HepG2 (cell line): ENCODE measurements around the gene EIF2AK2. TPM values are rescaled to one million over a fixed set of nuclear protein-coding genes. Genes with fewer than 3 reads are reported as not detected.

ENCODE experiments used
- CC2D1A ChIP-seq: sonication (generic); formaldehyde crosslinking; IDR thresholded peaks from 2 replicates; pipeline ENCODE4 v1.8.1; 2023; ENCODE audit warnings: mild to moderate bottlenecking, missing genetic modification reagents
- DNMT3B ChIP-seq: conservative IDR thresholded peaks from 2 replicates; pipeline ENCODE4 v1.6.1; 2016; ENCODE audit warnings: missing biosample characterization, control low read depth
- HDAC1 ChIP-seq: sonication (generic); formaldehyde crosslinking; IDR thresholded peaks from 2 replicates; pipeline ENCODE4 v1.5.1; 2020; ENCODE audit warnings: mild to moderate bottlenecking, missing genetic modification reagents
- HNF4G ChIP-seq, 2 experiments: sonication (generic) in 1 of 2; formaldehyde crosslinking in 1 of 2; IDR thresholded peaks; 2 replicates each; pipeline versions ENCODE4 v1.4.0 to v1.6.1; 2011 to 2020; ENCODE audit warnings: borderline replicate concordance in 2 of 2, low read depth in 2 of 2, mild to moderate bottlenecking in 2 of 2, low read length in 1 of 2, missing genetic modification reagents in 1 of 2, moderate library complexity in 1 of 2
- HOXA3 ChIP-seq: sonication (generic); formaldehyde crosslinking; IDR thresholded peaks from 2 replicates; pipeline ENCODE4 v1.5.0; 2020; ENCODE audit warnings: missing genetic modification reagents
- KLF15 ChIP-seq: sonication (generic); formaldehyde crosslinking; IDR thresholded peaks from 2 replicates; pipeline ENCODE4 v1.8.1; 2023; ENCODE audit warnings: borderline replicate concordance, mild to moderate bottlenecking, inconsistent platforms, missing genetic modification reagents, mixed read lengths
- NFE2 ChIP-seq: sonication (generic); formaldehyde crosslinking; IDR thresholded peaks from 2 replicates; pipeline ENCODE4 v1.4.0; 2020; ENCODE audit warnings: missing genetic modification reagents
- NFE2L1 ChIP-seq: sonication (generic); formaldehyde crosslinking; IDR thresholded peaks from 2 replicates; pipeline ENCODE4 v1.4.0; 2020; ENCODE audit warnings: missing genetic modification reagents, mild to moderate bottlenecking, borderline replicate concordance
- POLR2AphosphoS2 ChIP-seq: IDR thresholded peaks from 2 replicates; pipeline ENCODE4 v1.6.1; 2011; ENCODE audit warnings: low read depth, low read length, improper control_type of control experiment
- POLR2AphosphoS5 ChIP-seq: IDR thresholded peaks from 2 replicates; pipeline ENCODE4 v1.6.1; 2012; ENCODE audit warnings: low read depth, low read length
- RFX5 ChIP-seq: IDR thresholded peaks from 2 replicates; pipeline ENCODE4 v1.6.1; 2011; ENCODE audit warnings: low read depth, low read length, improper control_type of control experiment
- SNAPC4 ChIP-seq: sonication (generic); formaldehyde crosslinking; IDR thresholded peaks from 2 replicates; pipeline ENCODE4 v1.4.0; 2020; ENCODE audit warnings: mild to moderate bottlenecking, missing genetic modification reagents
- STAT5B ChIP-seq: sonication (generic); formaldehyde crosslinking; IDR thresholded peaks from 2 replicates; pipeline ENCODE4 v1.4.0; 2020; ENCODE audit warnings: missing genetic modification reagents
- ZNF317 ChIP-seq: sonication (generic); formaldehyde crosslinking; IDR thresholded peaks from 2 replicates; pipeline ENCODE4 v1.5.0; 2020; ENCODE audit warnings: mild to moderate bottlenecking, missing genetic modification reagents
- ZNF569 ChIP-seq: sonication (generic); formaldehyde crosslinking; IDR thresholded peaks from 2 replicates; pipeline ENCODE4 v1.5.0; 2020; ENCODE audit warnings: mild to moderate bottlenecking, missing genetic modification reagents, moderate library complexity, borderline replicate concordance
- ZNF619 ChIP-seq: sonication (generic); formaldehyde crosslinking; IDR thresholded peaks from 2 replicates; pipeline ENCODE4 v1.4.0; 2020; ENCODE audit warnings: mild to moderate bottlenecking, missing genetic modification reagents
- ZNF746 ChIP-seq: sonication (generic); formaldehyde crosslinking; IDR thresholded peaks from 2 replicates; pipeline ENCODE4 v1.8.0; 2022; ENCODE audit warnings: mild to moderate bottlenecking, missing genetic modification reagents
- ZNF780A ChIP-seq: sonication (generic); formaldehyde crosslinking; IDR thresholded peaks from 2 replicates; pipeline ENCODE4 v1.8.0; 2022; ENCODE audit warnings: mild to moderate bottlenecking, missing genetic modification reagents, moderate library complexity
- ZNF883 ChIP-seq: sonication (generic); formaldehyde crosslinking; IDR thresholded peaks from 2 replicates; pipeline ENCODE4 v1.5.1; 2020; ENCODE audit warnings: mild to moderate bottlenecking, missing genetic modification reagents; ENCODE audit errors: not compliant biosample characterization
- polyA plus RNA-seq, 8 experiments: library from polyadenylated mRNA; depleted of rRNA in 3 of 8; stranded (reverse) in 7 of 8; unstranded in 1 of 8; fragments of >200 nt; fragmentation: Illumina TruSeq in 4 of 8; extraction: Trizol in 4 of 8; gene quantifications; 2 replicates each; pipeline versions ENCODE4 v1.2.1 to v1.2.3, GENCODE V29; 2011 to 2016; ENCODE audit warnings: low read depth in 4 of 8, missing spikeins in 1 of 8, mixed read lengths in 1 of 8; ENCODE audit not compliant: insufficient read depth in 1 of 8
- total RNA-seq, 5 experiments: library from RNA; depleted of rRNA; stranded (reverse); fragments of >200 nt; fragmentation: Illumina TruSeq; extraction: Trizol; gene quantifications; 2 replicates each; pipeline ENCODE4 v1.2.3, GENCODE V29; 2016; ENCODE audit warnings: low read depth in 1 of 5
- TF ChIP-seq, protein P1 (sequence below): sonication (generic); formaldehyde crosslinking; IDR thresholded peaks from 2 replicates; pipeline ENCODE4 v1.8.0; 2022; ENCODE audit warnings: mild to moderate bottlenecking, missing genetic modification reagents, borderline replicate concordance
- TF ChIP-seq, protein P2 (sequence below): sonication (generic); formaldehyde crosslinking; IDR thresholded peaks from 2 replicates; pipeline ENCODE4 v1.5.0; 2020; ENCODE audit warnings: missing genetic modification reagents, mild to moderate bottlenecking, borderline replicate concordance

Gene EIF2AK2
- total and polyA plus RNA-seq, 2 of the 13 experiments (the other 11 are each of a cell fraction or from before 2014, with no cell fraction given), result 10.2 to 26.1 TPM

GRCh38 chr2:37083873-37084794 lies 72.6 kb downstream of the EIF2AK2 start, which contains the start of the genes GPATCH11 and HEATR5B (continued):
- TF ChIP-seq SNAPC4 (CRISPR knock-in tag), result peak; percentile 96
- peak; percentile 94 for TF ChIP-seq ZNF317 (CRISPR knock-in tag)
- TF ChIP-seq HNF4G (IDR thresholded peaks at IDR 0.05; ENCODE audit: borderline replicate concordance, low read depth, low read length), result no peak
- TF ChIP-seq HNF4G (CRISPR knock-in tag; IDR thresholded peaks at IDR 0.05; ENCODE audit: borderline replicate concordance, low read depth), result no peak
- no peak for TF ChIP-seq NFE2 (CRISPR knock-in tag)
- TF ChIP-seq ZNF883 (CRISPR knock-in tag), result peak; percentile 85
- TF ChIP-seq CC2D1A (CRISPR knock-in tag), result peak; percentile 94; the same call in 1 of the 2 replicates
- peak; percentile 87 for TF ChIP-seq ZNF619
- TF ChIP-seq NFE2L1 (CRISPR knock-in tag), result no peak
- TF ChIP-seq POLR2AphosphoS5, result peak; percentile 92
- TF ChIP-seq HOXA3 (CRISPR knock-in tag), result peak; percentile 68
- TF ChIP-seq STAT5B (CRISPR knock-in tag), result peak; percentile 71; the same call in 1 of the 2 replicates
- peak; percentile 71; the same call in 1 of the 2 replicates for TF ChIP-seq ZNF746 (CRISPR knock-in tag)
- TF ChIP-seq POLR2AphosphoS2, result no peak
- TF ChIP-seq ZNF569 (CRISPR knock-in tag), result no peak
- 0 out of 2 replicates have a peak, but pooled peaks have one; percentile 30 for TF ChIP-seq KLF15 (CRISPR knock-in tag)
- TF ChIP-seq ZNF780A (CRISPR knock-in tag), result no peak
- TF ChIP-seq, protein P1, sequence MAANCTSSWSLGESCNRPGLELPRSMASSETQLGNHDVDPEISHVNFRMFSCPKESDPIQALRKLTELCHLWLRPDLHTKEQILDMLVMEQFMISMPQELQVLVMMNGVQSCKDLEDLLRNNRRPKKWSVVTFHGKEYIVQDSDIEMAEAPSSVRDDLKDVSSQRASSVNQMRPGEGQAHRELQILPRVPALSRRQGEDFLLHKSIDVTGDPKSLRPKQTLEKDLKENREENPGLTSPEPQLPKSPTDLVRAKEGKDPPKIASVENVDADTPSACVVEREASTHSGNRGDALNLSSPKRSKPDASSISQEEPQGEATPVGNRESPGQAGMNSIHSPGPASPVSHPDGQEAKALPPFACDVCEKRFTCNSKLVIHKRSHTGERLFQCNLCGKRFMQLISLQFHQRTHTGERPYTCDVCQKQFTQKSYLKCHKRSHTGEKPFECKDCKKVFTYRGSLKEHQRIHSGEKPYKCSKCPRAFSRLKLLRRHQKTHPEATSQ (CRISPR knock-in tag), result peak; percentile 58; the same call in 1 of the 2 replicates
- peak; percentile 98 for TF ChIP-seq HDAC1 (CRISPR knock-in tag)
- no peak for TF ChIP-seq RFX5
- TF ChIP-seq, protein P2, sequence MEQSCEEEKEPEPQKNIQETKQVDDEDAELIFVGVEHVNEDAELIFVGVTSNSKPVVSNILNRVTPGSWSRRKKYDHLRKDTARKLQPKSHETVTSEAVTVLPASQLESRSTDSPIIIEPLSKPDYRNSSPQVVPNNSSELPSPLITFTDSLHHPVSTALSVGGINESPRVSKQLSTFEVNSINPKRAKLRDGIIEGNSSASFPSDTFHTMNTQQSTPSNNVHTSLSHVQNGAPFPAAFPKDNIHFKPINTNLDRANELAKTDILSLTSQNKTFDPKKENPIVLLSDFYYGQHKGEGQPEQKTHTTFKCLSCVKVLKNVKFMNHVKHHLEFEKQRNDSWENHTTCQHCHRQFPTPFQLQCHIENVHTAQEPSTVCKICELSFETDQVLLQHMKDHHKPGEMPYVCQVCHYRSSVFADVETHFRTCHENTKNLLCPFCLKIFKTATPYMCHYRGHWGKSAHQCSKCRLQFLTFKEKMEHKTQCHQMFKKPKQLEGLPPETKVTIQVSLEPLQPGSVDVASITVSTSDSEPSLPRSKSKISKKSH, result 0 out of 2 replicates have a peak, but pooled peaks have one; percentile 64
- TF ChIP-seq DNMT3B (CRISPR knock-in tag), result no peak
